22Rv1 (cell line): ENCODE data around the gene ALDOC.

Experiments used
- H3K27ac ChIP-seq: fragments of 450-650 bp; 2 replicates; pipeline ENCODE4 v1.5.1; 2017
- ZFX ChIP-seq: fragments of 450-650 bp; IDR thresholded peaks from 2 replicates; pipeline ENCODE4 v1.6.1; 2017; ENCODE audit warnings: antibody characterized with exemption, borderline replicate concordance
- TF ChIP-seq, protein P1 (sequence below): fragments of 450-650 bp; IDR thresholded peaks from 2 replicates; pipeline ENCODE4 v1.5.1; 2017; ENCODE audit warnings: mild to moderate bottlenecking

Gene ALDOC

DNA sequence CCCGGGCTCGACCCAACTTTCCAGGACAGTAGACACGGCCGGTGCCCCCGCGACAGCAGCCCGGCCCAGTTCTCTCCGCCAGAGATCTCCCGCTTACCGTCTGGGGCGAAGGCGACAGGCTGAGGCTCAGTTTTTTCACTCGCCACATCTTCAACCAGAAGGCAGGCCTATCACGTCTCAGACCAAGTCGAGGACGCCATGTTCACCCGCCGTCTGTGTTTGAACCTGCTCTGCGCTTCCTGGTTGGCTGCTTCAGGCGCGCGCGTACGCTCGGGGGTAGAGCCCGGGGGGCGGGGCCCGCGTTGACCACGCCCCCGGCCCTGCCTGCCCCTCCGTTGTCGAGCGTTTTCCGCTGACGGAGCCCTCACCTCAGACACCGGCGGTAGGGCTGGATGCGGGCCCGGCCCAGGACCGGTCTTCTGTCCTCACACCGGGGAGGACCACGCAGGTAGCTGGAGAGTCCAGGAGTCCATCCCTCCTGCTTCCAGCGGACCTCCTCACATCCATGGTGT lies 22.2 kb upstream of the ALDOC start, which contains the start of gene SPAG5:
Gene SPAG5, minus strand, starts transcription at position 227 of the 512 bp plus-strand sequence. Its CDS starts 79 bp downstream, at position 148.
- no peak for TF ChIP-seq ZFX
- TF ChIP-seq, protein P1, sequence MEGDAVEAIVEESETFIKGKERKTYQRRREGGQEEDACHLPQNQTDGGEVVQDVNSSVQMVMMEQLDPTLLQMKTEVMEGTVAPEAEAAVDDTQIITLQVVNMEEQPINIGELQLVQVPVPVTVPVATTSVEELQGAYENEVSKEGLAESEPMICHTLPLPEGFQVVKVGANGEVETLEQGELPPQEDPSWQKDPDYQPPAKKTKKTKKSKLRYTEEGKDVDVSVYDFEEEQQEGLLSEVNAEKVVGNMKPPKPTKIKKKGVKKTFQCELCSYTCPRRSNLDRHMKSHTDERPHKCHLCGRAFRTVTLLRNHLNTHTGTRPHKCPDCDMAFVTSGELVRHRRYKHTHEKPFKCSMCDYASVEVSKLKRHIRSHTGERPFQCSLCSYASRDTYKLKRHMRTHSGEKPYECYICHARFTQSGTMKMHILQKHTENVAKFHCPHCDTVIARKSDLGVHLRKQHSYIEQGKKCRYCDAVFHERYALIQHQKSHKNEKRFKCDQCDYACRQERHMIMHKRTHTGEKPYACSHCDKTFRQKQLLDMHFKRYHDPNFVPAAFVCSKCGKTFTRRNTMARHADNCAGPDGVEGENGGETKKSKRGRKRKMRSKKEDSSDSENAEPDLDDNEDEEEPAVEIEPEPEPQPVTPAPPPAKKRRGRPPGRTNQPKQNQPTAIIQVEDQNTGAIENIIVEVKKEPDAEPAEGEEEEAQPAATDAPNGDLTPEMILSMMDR, result no peak
- H3K27ac ChIP-seq, result peak within 1 kb of the TSS; percentile 93

GRCh38 chr17:28598389-28598788 lies 21.7 kb upstream of the ALDOC start:
- TF ChIP-seq, protein P1, result no peak
- no peak for TF ChIP-seq ZFX
- peak overlapping the region; percentile 93 for H3K27ac ChIP-seq

- peak overlapping the region; percentile 93 for H3K27ac ChIP-seq
- TF ChIP-seq, protein P1, result no peak
- TF ChIP-seq ZFX, result no peak
Measured at GRCh38 chr17:28597606-28598383, 21.1 kb upstream of the ALDOC start.

DNA sequence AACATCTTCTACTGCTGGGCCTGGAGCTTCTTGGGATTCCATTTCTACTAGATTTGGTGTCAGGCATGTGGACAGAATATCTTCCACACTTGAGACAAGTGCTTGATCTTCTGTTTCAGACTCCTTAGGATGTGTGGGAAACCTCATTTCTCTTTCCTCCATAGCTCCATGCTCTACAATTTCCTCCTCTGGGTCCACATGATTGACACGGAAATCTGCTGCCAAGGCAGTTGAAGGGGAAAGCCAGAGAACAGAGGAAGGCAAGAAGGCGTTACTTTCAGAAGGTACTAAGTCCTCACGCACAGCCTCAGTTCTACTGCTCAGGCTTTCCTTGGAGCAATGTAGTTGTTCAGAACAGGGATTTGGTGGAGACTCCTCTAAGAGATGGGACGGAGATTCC lies 15.6 kb upstream of the ALDOC start:
- H3K27ac ChIP-seq, result no peak overlapping the region
- TF ChIP-seq, protein P1, result no peak
- no peak for TF ChIP-seq ZFX

- no peak for TF ChIP-seq ZFX
- TF ChIP-seq, protein P1, result no peak
- no peak overlapping the region for H3K27ac ChIP-seq
Measured at GRCh38 chr17:28585851-28586250, 9.2 kb upstream of the ALDOC start.

- TF ChIP-seq ZFX, result no peak
- TF ChIP-seq, protein P1, result no peak
- H3K27ac ChIP-seq, result no peak overlapping the region
Measured at GRCh38 chr17:28584434-28584833, 7.7 kb upstream of the ALDOC start.

DNA sequence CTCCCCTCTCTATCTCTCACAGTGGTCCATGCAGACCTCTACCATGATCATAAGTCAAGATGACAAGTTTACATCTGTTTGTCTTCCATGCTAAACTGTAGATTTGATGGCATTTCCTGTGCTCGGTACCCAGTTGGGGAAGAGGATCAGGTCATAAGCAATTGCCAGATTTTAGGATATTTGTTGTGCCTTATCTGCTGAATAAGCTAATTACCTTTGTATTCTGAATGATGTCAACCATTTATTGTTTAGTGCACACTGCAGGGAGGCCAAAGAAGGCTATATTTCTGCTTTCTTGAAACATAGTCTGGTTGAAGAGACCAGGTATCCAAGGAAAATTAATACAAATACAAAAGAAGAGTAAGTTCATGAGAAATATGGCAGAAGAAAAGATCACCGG lies 5.8 kb upstream of the ALDOC start:
- no peak for TF ChIP-seq ZFX
- TF ChIP-seq, protein P1, result no peak
- H3K27ac ChIP-seq, result no peak overlapping the region
